Stimulated activated CD8-positive, alpha-beta memory T cell treated with anti-CD3 and anti-CD28 coated beads, Interleukin-15, amount 100 ng/mL, for 1 hour (primary cell): ENCODE results near the gene SKP1.

Source experiments
- DNase-seq: peaks from one replicate; pipeline ENCODE4 v3.0.0-alpha.2; 2020; ENCODE audit warnings: low read depth

The SKP1 gene

DNA sequence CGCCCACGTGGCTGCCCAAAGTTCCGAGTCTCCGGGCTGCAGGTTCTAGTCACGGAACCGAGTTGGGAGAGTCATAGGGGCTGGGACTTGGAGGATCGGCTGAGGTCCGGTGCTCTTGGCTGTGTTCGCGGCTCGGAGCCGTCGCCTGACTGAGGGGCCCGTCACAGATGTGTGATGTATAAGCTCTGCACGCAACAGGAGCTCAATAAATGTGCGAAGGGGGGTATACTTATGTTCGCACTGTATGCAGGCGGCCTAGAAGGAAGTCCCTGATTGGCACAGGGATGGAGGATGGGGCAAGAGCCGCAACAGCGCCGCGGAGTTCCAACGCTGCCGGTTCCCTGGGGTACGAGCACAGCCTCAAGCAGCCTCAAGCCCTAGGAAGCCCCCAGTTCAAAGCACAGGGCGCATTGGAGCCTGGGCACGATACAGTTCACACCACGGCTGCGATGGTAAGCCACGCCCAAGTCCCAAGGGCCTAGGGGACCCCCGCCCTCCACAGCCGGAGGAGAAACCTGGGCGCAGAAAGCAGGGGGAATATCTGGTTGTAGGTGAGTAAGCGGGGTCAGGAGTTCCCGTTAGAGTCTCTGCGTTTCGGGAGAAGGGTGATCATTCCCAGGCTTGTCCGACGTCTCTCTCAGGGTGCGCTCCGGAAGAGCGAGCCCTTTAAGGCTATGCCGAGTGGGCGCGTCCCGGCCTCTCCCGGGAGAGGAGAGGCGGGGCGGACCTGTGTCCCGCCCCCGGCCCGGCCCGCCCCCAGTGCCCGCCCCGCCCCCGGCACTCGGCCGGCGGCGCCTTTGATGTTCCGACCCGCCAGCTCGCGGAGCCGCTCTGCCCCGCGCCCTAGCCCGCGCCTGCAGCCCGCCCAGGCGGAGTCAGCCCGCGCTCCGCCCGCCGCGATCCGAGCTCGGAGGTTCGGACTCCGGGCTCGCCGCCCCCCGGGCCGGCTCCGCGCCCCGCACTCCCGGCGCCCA is 62.6 kb downstream of the SKP1 start, which contains the start of gene TCF7:
Gene TCF7, plus strand, starts transcription at position 780 of the 974 bp plus-strand sequence. CDS start 226 bp downstream, outside the sequence.
- DNase-seq = no peak

DNA sequence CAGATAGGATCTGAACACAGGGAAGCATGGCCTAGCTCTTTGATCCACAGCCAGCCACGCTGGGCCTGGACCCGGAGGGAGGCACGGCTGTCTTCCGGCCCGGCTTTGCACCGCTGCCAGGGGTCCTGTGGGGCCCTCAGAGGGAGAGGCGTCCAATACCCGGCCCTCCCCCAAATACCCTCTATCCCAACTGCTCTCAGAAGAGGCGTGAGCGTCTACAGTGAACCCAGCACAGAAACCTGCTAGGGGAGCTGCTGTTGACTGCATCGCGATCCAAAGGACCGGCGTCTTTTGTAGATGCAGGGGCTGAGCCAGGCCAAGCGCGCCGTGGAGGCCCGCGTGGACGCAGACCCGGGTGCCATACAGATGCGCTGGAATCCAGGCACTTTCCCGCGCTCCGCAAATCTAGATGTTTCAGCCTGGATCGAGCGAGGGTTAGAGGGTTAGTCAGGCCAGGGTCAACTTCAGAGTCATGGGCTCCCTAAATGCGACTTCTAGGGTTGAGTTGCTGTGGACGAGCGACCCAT is 63.3 kb downstream of the SKP1 start:
- no peak for DNase-seq

DNA sequence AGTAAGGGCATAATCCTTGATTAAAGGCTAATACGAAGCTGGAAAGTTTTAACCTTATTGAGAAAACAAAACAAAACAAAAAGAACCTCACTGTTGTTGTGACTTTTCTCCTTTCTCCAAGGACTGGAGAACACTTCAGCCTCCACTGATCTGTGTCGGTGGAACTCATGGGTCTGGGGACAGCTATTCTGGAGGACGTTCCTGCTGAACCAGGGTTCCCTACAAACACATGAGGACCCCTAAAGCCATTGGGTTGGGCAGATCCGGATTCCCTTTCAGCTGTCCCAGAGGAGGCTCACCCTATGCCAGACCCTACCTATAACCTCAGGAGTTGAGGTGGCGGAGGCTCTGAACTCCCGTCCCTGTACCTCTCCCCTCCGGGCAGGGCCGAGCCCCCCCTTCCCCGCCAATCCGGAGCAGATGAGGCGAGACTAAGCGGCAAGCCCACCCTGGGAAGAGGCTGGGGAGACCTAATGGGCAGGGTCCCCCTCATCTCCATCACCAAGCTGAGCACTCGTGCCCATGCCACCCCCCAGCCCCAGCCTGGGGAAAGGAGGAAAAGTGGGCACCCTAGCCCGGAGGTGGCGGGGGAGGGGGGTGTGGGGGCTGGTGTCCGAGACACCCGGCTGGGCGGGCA is 63.9 kb downstream of the SKP1 start:
- no peak for DNase-seq

DNA sequence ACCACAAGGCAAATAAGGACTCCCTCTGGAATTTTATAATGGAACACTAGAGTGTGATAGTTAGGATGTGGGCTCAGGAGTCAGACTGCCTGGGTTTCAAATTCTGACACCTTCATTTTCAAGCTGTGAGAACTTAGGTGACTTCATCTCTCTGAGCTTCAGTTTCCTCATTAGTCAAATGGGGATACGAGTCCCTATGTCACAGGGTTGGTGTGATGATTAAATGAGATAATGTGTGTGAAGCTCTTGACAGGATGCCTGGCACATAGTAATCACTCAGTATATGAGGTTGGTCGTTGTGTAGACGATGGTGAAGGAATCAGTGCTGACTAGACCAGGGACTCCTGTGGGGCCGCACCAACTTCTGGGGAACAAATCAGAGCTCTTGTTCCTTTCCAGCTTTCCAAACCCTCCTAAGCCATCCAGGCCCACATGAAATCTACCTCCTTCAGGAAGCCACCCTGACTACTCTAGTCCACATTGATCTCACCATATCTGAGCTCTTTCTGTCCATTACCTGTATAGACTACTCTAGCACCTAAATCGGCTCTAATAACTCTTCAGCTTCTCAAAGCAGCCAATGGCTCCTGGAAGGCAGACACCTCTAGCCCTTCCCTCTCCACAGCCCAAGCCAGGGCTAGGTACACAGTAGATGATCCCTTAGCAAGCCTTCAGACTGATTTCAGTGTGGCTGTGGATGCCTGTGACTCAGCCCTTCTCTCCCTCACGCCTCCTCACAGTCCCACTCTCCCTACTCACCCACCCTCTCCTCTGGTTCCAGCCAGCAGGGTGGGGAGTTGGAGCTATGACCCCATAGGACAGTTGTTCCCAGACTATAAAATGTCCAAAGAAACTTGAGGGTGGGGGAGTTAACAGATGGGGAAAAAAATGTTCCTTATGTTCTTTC is 64.8 kb downstream of the SKP1 start:
- no peak for DNase-seq

DNA sequence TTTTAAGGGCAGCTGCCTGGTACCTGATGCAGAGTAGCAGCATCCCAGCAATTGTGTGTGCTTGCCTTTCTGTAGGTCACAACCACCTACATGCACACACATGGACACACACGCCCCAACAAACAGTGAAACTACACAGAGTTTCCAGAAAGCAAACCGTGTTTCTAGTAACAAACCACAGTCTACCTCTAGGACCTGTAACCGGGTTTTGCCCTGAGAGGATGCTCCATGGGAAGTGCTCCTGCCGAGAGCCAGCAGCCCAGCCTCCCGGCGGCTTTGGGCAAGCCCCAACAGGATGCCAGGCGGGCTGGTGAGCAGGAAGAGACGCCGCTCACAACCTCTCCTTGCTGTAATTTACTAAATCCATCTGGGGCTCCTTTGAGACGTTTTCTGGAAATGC is 66.4 kb downstream of the SKP1 start:
- DNase-seq = no peak

DNA sequence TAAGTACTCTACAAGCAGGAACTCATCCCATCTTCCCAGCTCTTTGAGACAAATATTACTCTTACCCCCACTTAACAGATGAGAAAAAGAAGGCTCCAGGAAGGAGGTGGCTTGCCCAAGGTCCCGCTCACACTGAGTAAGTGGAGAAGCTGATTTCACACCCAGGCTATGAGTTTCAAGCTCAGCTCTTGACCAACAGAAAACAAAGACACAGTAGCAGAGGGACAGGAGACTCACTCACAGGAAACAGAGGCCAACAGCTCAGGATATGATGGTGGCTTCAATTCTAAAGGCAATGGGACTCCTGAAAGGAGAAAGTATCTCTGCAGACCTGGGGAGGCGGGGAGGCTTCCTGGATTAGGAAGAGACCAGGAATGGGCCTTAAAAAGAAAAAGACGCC is 69.0 kb downstream of the SKP1 start:
- no peak for DNase-seq

DNA sequence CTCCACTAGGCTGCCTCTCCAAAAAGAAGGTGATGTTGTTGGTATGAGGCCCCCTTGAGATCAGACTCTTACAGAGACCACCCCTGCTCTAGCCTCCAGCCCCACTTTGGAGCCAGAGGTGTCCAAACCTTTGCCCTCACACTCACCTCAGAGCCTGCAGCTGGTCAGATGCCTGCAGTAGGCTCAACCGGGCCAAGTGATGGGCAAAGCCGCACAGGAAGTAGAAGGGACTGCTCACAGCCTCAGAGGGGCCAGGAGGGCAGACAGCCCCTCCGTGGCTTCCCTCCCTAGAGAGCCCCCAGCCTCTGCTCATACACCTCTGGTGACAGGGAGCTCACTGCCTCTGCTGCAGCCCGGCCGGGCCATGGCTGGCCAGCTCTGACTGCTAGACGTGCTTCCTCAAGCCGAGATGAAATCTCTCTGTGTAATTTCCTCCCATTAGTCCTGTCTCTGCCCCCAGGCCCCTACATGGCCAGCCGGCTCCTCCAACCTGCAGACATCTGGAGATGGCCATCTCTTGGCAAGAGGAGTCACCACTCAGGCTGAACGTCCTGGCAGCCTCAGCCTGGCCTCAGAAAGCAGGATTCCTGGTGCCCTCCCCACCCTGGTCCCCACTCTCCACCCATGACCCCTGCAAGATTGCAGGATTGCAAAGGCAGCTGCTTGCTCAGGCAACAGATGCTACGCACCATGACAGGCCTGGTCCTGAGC is 69.6 kb downstream of the SKP1 start:
- DNase-seq = no peak

DNA sequence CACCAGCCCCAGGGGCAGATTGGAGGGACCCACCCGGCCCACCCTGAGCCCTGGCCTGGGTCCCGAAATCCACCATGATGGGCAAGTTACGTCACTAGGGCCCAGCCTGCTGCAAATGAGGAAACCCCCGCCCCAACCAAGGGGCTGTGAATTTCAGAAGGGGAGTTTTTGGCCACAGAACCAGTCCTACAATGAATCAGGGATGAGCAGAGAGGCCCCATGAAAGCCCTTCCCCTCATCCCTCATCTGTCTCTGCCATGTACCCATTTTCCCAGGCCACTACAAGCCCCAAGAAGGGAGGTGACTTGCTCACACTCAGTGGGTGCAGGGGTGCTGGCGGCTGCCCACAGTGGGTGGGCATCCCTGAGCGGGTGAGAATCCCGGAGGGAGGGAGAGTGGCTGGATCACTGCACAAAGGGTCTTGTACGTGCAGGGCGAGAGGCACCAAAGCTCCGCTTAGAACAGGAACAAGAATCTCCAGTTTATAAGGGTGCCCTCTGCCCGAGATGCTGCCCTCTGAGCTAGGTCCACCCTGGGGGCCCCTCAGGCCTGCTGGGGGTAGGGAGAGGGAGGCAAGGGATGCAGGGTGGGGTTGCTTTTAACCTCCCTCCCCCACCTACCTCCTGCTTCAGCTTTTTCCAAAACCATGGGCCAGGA is 72.6 kb downstream of the SKP1 start:
- DNase-seq = no peak

DNA sequence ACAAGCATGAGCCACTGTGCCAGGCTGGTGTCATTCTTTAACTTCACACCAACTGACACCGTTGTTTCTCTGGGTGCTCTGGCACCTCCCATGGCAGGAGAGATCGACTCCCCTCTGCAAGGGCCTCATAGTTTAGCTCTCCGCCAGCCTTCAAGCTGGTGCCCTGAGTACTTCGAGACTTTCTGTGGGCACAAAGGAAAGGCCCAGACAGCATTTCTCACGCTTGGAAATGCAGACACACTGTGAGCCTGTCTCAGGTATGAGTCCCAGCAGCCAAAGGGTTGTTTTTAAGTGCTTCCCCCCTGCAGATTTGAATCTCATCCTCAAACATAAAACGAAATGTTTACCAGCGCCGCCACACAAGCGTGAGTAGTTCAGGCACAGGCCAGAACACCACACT is 73.4 kb downstream of the SKP1 start:
- DNase-seq = no peak

DNA sequence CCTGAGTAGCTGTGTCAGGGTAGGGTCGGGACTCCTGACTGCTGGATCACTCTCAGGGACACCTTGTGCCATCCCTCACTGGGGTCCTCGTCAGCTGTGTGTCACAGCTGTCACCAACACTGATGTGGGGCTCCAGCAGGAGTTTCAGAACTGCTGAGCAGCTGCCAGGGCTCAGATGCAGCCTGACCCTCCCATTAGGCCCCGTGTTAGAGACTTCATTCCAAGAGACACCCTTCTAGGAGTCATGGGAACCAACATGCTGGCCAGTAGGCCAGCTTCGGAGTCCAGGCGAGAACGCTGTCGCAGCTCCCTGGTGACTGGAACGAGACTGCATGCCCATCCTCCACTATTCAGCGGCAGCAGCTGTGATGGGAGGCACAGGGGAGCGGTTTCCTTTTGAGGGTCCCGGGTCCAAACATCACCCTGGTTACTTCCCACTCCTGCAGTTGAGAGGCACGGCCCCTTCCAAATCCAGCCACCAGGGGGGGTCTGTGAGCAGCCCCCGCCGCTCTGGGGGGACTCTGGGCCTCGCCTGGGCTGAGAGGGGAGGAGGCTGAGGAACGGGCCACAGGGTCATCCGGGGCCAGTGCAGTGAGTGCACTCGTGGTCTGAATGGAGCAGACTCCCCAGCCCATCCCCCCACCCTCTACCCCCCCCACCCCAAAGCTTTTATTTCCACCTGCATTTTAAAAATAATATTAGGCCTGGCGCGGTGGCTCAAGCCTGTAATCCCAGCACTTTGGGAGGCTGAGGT is 74.9 kb downstream of the SKP1 start:
- DNase-seq = peak; percentile 71

DNA sequence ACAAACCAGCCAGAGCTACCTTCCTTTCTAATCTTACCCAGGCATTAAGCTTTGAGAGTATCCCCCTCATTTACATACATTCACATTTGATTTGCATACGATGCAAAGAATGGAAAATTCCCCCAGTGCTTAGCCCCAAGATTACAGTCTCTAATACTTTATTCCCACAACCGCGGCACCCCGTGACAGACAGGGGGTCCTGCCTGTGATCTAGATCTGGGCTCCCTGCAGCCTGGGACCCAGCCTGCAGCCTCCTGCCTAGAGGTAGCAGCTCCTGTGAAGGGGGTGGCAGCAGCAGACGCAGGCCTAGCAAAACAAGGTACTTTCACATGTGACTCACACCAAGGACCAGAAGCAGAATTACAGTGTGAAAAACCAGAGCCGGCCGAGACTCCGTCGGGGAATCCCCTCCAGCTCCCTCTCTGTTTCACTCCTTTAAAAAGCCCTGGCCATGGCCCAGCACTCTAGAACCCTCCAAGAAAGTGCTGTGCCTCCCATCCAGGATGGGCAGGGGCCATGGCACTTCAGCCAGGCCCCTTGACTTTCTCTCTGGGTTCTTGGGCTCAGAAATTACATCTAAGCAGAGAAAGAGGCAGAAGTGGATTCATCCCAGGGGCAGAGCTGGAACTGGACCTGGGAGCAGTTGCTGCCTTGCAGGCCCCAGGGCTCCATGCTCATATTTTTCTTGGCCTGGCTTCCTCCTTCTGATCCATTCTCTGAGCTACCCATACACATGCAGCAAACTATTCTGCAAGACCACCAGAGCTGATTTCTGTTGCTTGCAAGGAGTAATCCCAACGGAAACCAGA is 76.3 kb downstream of the SKP1 start:
- peak; percentile 60 for DNase-seq

DNA sequence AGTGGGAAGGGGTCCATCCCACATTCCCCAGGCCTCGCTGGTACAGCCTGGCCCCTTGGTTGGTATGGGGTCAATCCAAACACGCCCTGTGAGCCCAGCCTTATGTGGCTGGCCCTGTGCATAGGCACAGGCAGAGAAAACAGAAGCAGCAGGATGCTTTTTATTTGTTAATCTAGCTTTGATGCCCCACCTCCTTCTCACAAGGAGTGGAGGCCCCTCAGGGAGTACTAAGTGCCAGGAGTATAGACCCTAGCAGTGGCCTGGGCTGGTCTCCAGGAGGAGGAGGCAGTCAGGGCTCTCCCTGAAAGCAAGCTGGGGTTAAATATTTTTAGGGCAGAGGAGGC is 76.8 kb downstream of the SKP1 start:
- DNase-seq = no peak

DNA sequence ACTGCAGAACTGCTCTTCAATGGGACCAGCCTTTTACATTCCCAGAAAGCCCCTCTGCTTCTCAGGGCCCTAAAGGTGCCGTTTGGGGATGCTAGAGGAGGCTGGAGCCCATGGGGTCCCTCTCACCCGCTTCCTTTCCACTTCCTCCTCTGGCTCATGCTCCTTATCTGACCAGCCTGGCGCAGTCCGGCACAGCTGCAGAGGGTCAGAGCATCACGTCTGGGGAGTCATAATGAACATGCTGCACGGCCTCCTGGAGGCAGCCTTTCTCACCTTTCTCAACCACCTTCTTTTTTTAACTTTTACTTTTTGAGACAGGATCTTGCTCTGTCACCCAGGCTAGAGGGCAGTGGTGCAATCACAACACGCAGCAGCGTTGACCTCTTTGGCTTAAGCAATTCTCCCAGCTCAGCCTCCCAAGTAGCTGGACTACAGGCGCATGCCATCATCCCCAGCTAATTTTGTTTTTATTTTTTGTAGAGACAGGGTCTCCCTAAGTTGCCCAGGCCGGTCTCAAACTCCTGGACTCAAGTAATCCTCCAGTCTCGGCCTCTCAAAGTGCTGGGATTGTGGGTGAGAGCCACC is 77.4 kb downstream of the SKP1 start:
- no peak for DNase-seq
